PC-9 (cell line): ENCODE measurements around the gene TMUB2. TPM values are rescaled to one million over a fixed set of nuclear protein-coding genes. Genes with fewer than 3 reads are reported as not detected.

Experiments used
- BruUV-seq: library from RNA; stranded (reverse); fragments of 400-500 nt; replicated peaks from 2 replicates; lab custom pipeline; 2021; lab: Mats Ljungman, UMichigan
- CTCF ChIA-PET: fragments of 300-600 bp; sonication (Branson Sonifier 250); formaldehyde crosslinking; loops from one replicate; lab custom pipeline; 2022; ENCODE audit warnings: antibody characterized with exemption; lab: Charles Lee
- POLR2A ChIA-PET: fragments of 300-600 bp; sonication (Branson Sonifier 250); formaldehyde crosslinking; loops from one replicate; lab custom pipeline; 2022; ENCODE audit warnings: antibody characterized with exemption; ENCODE audit not compliant: unreplicated experiment; lab: Charles Lee
- DNase-seq, 2 experiments: peaks; one replicate each; pipeline versions ENCODE4 v3.0.0 to v3.0.0-alpha.2; 2015 to 2022; ENCODE audit warnings: mixed read lengths in 1 of 2
- H2AFZ ChIP-seq: fragments of 200-600 bp; sonication (generic); 2 replicates; pipeline ENCODE4 v1.8.1; 2017; ENCODE audit warnings: antibody characterized with exemption
- H3F3A ChIP-seq: fragments of 200-600 bp; sonication (generic); 2 replicates; pipeline ENCODE4 v1.8.1; 2017; ENCODE audit warnings: antibody characterized with exemption, mild to moderate bottlenecking, low read depth; ENCODE audit not compliant: insufficient read depth
- H3K27ac ChIP-seq: fragments of 200-600 bp; sonication (generic); 2 replicates; pipeline ENCODE4 v1.6.1; 2016; ENCODE audit warnings: mixed run types
- H3K27me3 ChIP-seq: fragments of 200-600 bp; sonication (generic); 2 replicates; pipeline ENCODE4 v1.6.1; 2016; ENCODE audit warnings: low read depth, mixed run types; ENCODE audit not compliant: insufficient read depth
- H3K36me3 ChIP-seq: fragments of 200-600 bp; sonication (generic); 2 replicates; pipeline ENCODE4 v1.6.1; 2016; ENCODE audit warnings: low read depth, mixed run types
- H3K4me1 ChIP-seq: fragments of 200-600 bp; sonication (generic); replicated peaks from 2 replicates; pipeline ENCODE4 v1.6.1; 2016; ENCODE audit warnings: mixed run types; ENCODE audit not compliant: insufficient read depth
- H3K4me2 ChIP-seq: fragments of 200-600 bp; sonication (generic); 2 replicates; pipeline ENCODE4 v1.6.1; 2017; ENCODE audit warnings: mixed run types
- H3K4me3 ChIP-seq: fragments of 200-600 bp; sonication (generic); 2 replicates; pipeline ENCODE4 v1.6.1; 2016; ENCODE audit warnings: mixed run types
- H3K79me2 ChIP-seq: fragments of 200-600 bp; sonication (generic); 2 replicates; pipeline ENCODE4 v1.6.1; 2017; ENCODE audit warnings: low read depth, mixed run types
- H3K9me2 ChIP-seq: fragments of 200-600 bp; sonication (generic); 2 replicates; pipeline ENCODE4 v1.8.1; 2017; ENCODE audit warnings: mild to moderate bottlenecking; ENCODE audit not compliant: insufficient read depth
- H3K9me3 ChIP-seq: fragments of 200-600 bp; sonication (generic); 2 replicates; pipeline ENCODE4 v1.8.1; 2016; ENCODE audit warnings: low read depth; ENCODE audit not compliant: insufficient read depth
- H4K20me1 ChIP-seq: fragments of 200-600 bp; sonication (generic); 2 replicates; pipeline ENCODE4 v1.8.1; 2017; ENCODE audit not compliant: insufficient read depth
- CTCF ChIP-seq: fragments of 200-600 bp; sonication (generic); conservative IDR thresholded peaks from 2 replicates; pipeline ENCODE4 v1.6.1; 2017; ENCODE audit warnings: mixed run types, antibody characterized with exemption, mild to moderate bottlenecking, moderate library complexity
- EZH2 ChIP-seq: fragments of 200-600 bp; sonication (generic); IDR thresholded peaks from 2 replicates; pipeline ENCODE4 v1.8.0; 2017; ENCODE audit warnings: antibody characterized with exemption, low read depth
- intact Hi-C: fragments of 100-400 bp; cut with micrococcal nuclease; formaldehyde crosslinking; loops from one replicate; pipeline ENCODE4 v1.10.0; 2022; ENCODE audit not compliant: unreplicated experiment
- total RNA-seq: library from RNA; stranded (reverse); gene quantifications from 2 replicates; pipeline ENCODE4 v1.2.3, GENCODE V29; 2021

TMUB2 gene
- total RNA-seq, 1 experiment from 2014 or later, result 45.5 TPM

GRCh38 chr17:44221084-44221861 lies 34.5 kb downstream of the TMUB2 start:
- Histone ChIP-seq H3K4me3 (peak overlapping the region; percentile 97), H3K27ac (no peak overlapping the region), H3K4me2 (peak overlapping the region; percentile 92), H2AFZ (peak overlapping the region; percentile 92), H4K20me1 (no peaks in the 10 kb centered on the region), H3F3A (peaks cover 31% of the 10 kb centered on the region; the same call in 1 of the 2 replicates), H3K9me3 (no peaks in the 10 kb centered on the region), H3K79me2 (peaks cover 25% of the 10 kb centered on the region), H3K4me1 (peaks cover 22% of the 10 kb centered on the region), H3K36me3 (peaks cover 8% of the 10 kb centered on the region), H3K9me2 (no peaks in the 10 kb centered on the region), H3K27me3 (no peaks in the 10 kb centered on the region)
- ChIA-PET CTCF (interaction anchor here (0.6 to 0.9 kb wide), 4 partner anchors 17 to 212 kb away, joined by 3 to 10 read pairs (median 6); partner anchors contain the start of gene ATXN7L3), POLR2A (interaction anchor here (0.7 kb wide), 1 partner anchor 27 kb away, joined by 6 read pairs; no protein-coding TSS in a partner anchor)
- no TSS peak for BruUV-seq
- TF ChIP-seq EZH2, result no peak
- no peak for TF ChIP-seq CTCF
- peak; percentile 64 to 67 for DNase-seq
- intact Hi-C loops, result loop anchor here (5.0 kb wide), 1 partner anchor 86 kb away; the partner anchor contains the start of gene RUNDC3A

GRCh38 chr17:44221862-44222111 lies 35.0 kb downstream of the TMUB2 start:
- H3K4me1 ChIP-seq, result peaks cover 21% of the 10 kb centered on the region
- no peak for DNase-seq
- no peak overlapping the region for H3K27ac ChIP-seq
- CTCF ChIA-PET, result interaction anchor here (0.6 to 0.9 kb wide), 3 partner anchors 17 to 212 kb away, joined by 3 to 10 read pairs (median 5); no protein-coding TSS in a partner anchor
- intact Hi-C loops, result loop anchor here (5.0 kb wide), 1 partner anchor 86 kb away; the partner anchor contains the start of gene RUNDC3A
- no peaks in the 10 kb centered on the region for H3K9me3 ChIP-seq
- peak overlapping the region; percentile 92 for H3K4me2 ChIP-seq
- TF ChIP-seq EZH2 (no peak), CTCF (no peak)
- peak overlapping the region; percentile 97 for H3K4me3 ChIP-seq
- H3F3A ChIP-seq, result peaks cover 26% of the 10 kb centered on the region; the same call in 1 of the 2 replicates
- H3K27me3 ChIP-seq, result no peaks in the 10 kb centered on the region
- POLR2A ChIA-PET, result interaction anchor here (0.6 to 0.7 kb wide), 2 partner anchors 28 to 86 kb away, joined by 3 to 6 read pairs; partner anchors contain the start of gene RUNDC3A
- BruUV-seq, result no TSS peak
- no peaks in the 10 kb centered on the region for H3K9me2 ChIP-seq
- H3K79me2 ChIP-seq, result peaks cover 20% of the 10 kb centered on the region
- peaks cover 3% of the 10 kb centered on the region for H3K36me3 ChIP-seq
- H4K20me1 ChIP-seq, result no peaks in the 10 kb centered on the region
- peak overlapping the region; percentile 92 for H2AFZ ChIP-seq

- no peaks in the 10 kb centered on the region for H3K9me3 ChIP-seq
- ChIA-PET POLR2A (interaction anchor here (0.6 to 0.7 kb wide), 2 partner anchors 28 to 86 kb away, joined by 3 to 6 read pairs; partner anchors contain the start of gene RUNDC3A), CTCF (interaction anchor here (0.6 to 0.9 kb wide), 5 partner anchors 18 to 213 kb away, joined by 3 to 10 read pairs (median 4); no protein-coding TSS in a partner anchor)
- BruUV-seq, result no TSS peak
- H3F3A ChIP-seq, result peaks cover 25% of the 10 kb centered on the region; the same call in 1 of the 2 replicates
- H2AFZ ChIP-seq, result peak overlapping the region; percentile 92
- H3K4me3 ChIP-seq, result peak overlapping the region; percentile 97
- no peaks in the 10 kb centered on the region for H3K9me2 ChIP-seq
- no peak overlapping the region for H3K27ac ChIP-seq
- peak overlapping the region; percentile 92 for H3K4me2 ChIP-seq
- TF ChIP-seq CTCF (no peak), EZH2 (no peak)
- intact Hi-C loops, result loop anchor here (5.0 kb wide), 1 partner anchor 85 kb away; the partner anchor contains the start of gene RUNDC3A
- H3K36me3 ChIP-seq, result no peaks in the 10 kb centered on the region
- peak; percentile 60 for DNase-seq
- H3K4me1 ChIP-seq, result peaks cover 16% of the 10 kb centered on the region
- no peaks in the 10 kb centered on the region for H3K27me3 ChIP-seq
- H4K20me1 ChIP-seq, result no peaks in the 10 kb centered on the region
- H3K79me2 ChIP-seq, result peaks cover 15% of the 10 kb centered on the region
Observed at GRCh38 chr17:44222112-44222869, 35.5 kb downstream of the TMUB2 start.
